Stimulated activated CD8-positive, alpha-beta memory T cell treated with anti-CD3 and anti-CD28 coated beads, Interleukin-4, amount 100 ng/mL, for 24 hours (primary cell): Measurements from ENCODE around the gene ANKRD28.
"Not testable (repeated sequence)": the region's sequence is repeated elsewhere in the genome, so short reads cannot be mapped to it uniquely, and the experiment has no call there.

Experiments used
- DNase-seq: peaks from one replicate; pipeline ENCODE4 v3.0.0-alpha.2; 2020; ENCODE audit warnings: low read depth

ANKRD28 gene

DNA sequence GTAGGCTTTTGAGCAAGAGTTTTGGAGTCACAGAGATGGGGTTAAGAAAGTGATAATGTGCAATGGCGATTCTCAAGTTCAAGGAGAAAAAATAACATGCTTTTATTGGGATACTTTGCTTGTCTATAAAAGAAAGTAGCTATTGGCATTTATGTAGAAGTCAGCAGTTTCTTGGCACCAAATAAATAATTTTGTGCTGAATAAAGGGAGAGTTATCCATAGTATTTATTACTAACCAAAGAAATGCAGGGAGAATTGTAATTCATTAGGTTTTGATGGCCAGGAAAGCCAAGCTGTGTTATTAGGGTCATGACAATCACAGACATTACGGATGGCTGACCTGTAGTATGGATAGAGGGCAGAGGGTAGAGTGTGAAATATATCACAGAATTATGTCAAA, 163.1 kb downstream of the ANKRD28 start:
- no peak for DNase-seq

DNA sequence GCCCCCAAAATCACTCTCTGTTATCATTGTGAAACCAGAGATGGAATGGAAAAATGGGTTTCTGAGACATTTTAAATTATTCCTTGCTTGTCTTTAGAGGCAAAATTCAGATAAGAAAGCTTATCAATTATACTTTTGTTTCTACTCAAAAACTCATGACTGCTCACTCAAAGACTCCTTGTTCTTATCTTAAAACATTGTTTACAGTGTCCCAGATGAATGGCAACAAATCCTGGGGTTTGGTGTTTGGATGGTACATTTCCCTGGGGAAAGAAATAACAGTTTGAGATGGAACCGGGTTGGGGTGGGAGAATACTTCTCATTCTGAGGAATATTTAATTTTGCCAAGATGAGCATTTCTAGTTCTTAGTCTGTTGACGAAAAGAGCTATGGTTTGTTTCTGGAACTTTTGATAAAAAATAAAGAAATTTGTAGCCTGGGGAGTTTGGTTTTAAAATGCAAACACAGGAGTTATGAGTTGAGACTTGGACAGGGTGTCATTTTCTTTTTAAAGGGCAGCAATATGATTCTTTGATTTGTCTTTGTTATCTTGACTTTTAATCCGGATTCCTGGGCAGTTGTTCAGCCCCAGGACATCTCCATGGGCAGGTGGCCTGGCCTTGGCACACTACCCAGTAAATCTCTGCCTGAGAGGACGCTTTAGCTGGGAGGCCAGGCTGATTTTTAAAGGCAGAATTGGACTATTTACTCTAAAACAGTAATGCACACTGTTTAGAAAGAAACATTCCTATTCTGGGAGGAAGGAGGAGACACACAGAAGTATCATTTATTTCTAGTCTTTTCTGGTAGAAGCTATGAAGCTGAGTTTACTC, 163.8 kb downstream of the ANKRD28 start:
- DNase-seq = no peak

DNA sequence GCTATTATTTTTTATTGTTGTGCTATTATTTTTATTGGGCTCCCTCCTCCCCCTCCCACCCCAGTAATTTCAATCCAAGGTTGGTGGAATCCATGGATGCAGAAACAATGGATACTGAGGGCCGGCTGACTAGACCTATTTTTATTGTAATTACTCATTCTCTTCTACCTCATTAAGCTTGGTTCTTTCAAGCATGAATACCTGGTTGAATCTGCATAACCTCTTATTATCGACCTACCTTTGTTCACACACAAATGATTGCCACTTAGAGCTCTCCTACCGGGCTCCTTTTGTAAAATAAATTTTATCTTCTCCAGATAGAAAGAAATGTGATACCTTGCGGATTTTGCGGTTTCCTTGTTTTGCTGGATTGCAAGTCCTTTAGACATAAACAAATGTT, 164.6 kb downstream of the ANKRD28 start:
- no peak for DNase-seq

DNA sequence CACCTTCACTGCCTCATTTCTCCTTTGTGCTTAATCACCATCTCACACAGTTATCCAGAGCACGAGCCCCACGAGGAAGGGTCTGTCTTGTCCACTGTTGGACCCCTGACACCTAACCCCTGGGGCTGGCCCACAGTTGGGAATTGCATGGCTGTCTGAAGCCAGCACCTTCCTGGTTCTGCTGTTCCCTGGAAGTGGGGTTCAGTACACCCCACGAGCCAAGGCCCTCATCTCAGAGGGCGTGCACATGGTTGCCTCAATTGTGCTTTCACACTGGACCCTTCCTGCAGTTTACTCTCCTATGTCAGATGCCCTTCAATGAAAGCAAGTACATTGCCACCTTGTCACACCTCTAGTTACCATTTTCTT, 165.6 kb downstream of the ANKRD28 start:
- no peak for DNase-seq

DNA sequence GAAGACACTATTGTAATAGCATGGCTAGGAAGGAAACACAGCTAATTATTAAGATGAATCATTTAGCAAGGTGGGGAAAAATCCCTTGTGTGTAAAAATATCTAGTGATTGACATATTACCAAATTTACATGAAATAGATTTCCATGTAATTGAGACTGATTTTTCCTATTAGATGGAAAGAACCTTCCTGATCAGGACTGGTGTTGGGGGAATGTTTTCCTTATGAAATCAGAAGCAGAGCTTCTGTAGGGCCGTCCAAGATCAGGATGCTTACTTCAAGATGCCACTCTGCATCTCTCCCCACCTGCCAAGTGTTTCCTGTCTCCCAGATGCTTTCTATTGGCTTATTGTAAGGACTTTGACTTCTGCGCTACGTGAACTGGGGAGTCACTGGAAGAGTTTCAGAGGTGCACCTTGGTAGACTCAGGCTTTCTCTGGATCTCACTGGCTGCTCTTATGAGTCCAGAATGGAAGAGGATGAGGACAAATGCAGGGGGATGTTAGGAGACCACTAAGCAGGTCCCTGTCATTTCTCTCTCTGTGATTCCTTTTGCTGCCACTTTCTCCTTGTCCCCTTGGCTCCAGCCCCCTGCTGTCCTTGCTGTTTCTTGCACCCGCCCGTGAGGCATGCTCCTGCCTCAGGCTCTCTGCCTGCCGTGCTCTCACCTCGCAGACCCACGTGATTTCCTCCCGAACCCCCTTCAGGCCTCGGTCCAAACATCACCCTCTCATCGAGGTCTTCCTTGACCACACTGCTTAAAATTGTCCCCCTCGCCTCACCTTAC, 166.2 kb downstream of the ANKRD28 start:
- DNase-seq = no peak

DNA sequence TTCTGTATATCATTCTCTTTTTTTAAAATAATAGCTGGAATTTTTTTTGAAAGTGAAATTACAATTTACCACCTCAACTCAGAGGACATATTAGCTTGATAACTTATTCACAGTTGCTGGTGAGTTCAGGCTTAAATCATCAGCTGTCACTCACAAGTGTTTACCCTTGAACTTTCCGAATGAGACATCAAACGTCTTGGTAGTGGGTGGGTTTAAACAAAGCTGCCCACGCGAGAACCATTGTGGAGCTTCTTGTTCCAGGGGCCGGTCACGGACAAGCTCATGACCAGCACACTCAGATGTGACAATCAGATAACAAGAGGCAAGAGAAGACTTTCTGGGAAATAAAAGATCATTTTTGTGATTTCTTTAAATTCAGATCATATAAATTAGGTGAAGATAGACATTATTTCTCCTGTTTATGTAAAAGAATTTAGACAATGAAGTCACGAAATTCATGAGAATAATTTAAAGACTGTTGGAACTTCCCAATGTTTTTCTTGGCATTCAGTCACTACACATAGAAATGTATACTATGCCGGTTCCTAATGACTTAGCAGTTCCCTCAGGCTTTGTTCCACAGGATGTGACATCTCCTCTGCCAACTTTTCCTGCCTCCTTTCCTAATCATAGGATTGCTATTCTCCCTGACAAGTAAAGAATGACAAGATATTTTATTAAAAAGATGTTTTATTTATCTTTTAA, 167.0 kb downstream of the ANKRD28 start:
- DNase-seq = no peak

DNA sequence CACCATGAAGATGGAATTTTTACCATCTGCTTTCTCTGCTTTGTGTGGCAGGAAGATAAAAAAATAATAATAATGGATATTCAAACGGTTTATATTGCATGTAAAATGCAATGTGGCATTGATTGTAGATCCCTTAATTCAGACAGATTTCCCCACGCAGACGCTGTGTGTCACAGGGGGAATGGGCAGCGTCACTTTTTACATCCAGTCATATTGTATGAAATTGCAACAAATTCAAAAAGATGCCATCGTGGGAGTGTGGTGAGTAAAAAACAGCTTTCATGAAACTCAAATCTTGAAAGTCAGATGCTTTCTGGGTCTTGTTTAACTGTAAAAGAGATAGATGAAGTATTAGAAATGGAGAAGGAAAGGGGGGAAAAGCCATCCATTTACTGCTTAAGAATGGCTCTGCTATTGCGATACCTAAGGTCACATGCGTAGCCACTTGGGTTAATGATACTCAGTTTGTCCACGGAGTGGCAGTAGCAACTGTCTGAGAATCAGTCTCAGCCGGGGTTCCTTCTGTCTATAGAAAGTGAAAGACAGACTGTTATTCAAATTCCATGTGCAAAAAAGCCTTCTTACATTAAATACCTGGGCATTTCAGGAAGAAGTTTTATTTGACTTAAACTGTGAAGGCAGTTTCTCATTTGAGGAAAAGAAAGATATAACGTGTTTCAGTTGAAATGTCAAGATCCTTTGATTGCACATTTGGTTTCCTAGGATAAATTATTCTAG, 167.8 kb downstream of the ANKRD28 start:
- DNase-seq = no peak

DNA sequence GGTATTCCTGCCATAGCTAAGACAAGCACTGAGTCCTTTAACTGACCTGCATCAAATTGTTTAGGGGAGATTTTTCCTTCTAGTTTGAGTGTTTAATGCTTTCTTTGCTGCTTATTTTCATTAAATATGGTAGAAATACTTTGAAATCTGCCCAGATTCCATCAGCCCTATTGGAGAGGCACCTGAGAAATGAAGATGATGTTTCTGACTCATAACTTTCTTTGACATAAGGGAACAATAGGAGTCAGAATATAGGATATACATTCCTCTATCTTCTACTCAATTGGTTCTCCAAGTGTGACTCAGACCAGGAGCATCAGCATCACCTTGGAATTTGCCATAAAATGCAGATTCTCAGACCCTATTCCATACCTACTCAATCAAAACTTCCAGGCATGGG, 168.8 kb downstream of the ANKRD28 start:
- DNase-seq = no peak

DNA sequence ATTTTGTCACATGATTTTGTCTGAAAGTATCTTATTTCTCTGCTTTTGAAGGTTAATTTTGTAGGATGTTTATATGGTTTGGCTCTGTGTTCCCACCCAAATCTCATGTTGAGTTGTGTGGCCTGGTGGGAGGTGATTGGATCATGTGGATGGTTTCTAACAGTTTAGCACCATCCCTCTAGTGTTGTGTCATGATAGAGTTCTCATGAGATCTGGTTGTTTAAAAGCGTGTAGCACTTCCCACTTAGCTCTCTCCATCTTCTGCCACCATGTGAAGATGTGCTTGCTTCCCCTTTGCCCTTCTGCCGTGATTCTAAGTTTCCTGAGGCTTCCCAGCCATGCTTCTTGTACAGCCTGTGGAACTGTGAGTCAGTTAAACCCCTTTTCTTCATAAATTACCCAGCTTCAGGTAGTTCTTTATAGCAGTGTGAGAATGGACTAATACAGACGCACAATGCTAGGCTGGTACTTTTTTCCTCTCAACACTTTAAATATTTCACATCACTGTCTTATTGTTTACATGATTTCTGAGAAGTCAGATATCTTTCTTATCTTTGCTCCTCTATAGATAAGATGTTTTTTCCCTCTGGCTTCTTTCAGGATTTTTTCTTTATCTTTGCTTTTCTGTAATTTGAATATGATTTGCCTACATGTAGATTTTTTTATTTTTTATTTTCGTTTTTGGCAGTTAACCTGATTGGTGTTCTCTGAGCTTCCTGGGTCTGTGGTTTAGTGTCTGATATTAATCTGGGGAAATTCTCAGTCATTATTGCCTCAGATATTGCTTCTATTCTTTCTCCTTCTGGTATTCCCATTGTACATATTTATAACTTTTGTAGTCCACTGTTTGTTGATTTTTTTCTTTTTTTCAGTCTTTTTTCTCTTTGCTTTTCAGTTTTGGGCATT, 174.0 kb downstream of the ANKRD28 start:
- DNase-seq = no peak

DNA sequence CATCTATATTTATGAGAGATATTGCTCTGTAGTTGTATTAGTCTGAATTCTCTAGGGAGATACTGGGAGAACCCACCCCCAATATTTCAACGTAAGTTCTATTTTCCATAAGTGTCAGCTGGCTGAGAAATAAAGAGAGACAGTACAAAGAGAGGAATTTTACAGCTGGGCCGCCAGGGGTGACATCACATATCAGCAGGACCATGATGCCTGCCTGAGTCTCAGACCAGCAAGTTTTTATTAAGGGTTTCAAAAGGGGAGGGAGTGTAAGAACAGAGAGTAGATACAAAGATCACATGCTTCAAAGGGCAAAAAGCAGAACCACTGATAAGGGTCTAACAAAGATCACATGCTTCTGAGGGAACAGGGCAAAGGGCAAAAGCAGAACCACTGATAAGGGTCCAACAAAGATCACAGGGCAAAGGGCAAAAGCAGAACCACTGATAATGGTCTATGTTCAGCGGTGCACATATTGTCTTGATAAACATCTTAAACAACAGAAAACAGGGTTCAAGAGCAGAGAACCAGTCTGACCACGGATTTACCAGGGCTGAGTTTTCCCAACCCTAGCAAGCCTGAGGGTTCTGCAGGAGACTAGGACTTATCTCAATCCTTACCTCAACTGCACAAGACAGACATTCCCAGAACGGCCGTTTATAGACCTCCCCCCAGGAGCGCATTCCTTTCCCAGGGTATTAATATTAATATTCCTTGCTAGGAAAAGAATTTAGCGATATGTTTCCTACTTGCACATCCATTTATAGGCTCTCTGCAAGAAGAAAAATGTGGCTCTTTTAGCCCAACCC, 177.9 kb downstream of the ANKRD28 start:
- DNase-seq = not testable (repeated sequence)
